Activated CD4-positive, alpha-beta T cell treated with anti-CD3 and anti-CD28 coated beads, Interleukin-2, amount 10 ng/mL, durations not matched to agents 24 days and 14 days (primary cell): ENCODE data around the gene ERBIN. TPM values are rescaled to one million over a fixed set of nuclear protein-coding genes. Genes with fewer than 3 reads are reported as not detected.

Experiments used
- DNase-seq: peaks from one replicate; pipeline ENCODE4 v3.0.0; 2022
- H3K27ac Mint-ChIP-seq: one replicate; pipeline ENCODE4 v1.8.0; 2022; ENCODE audit warnings: mild to moderate bottlenecking, mixed read lengths
- H3K27me3 Mint-ChIP-seq: one replicate; pipeline ENCODE4 v1.8.0; 2022; ENCODE audit warnings: mixed read lengths
- H3K36me3 Mint-ChIP-seq: one replicate; pipeline ENCODE4 v1.8.0; 2022; ENCODE audit warnings: low read depth, mild to moderate bottlenecking, mixed read lengths
- H3K4me1 Mint-ChIP-seq: one replicate; pipeline ENCODE4 v1.8.0; 2021; ENCODE audit warnings: mixed read lengths
- H3K4me3 Mint-ChIP-seq: one replicate; pipeline ENCODE4 v1.8.0; 2022; ENCODE audit warnings: mild to moderate bottlenecking, moderate library complexity, mixed read lengths
- H3K9me3 Mint-ChIP-seq: one replicate; pipeline ENCODE4 v1.8.0; 2021; ENCODE audit warnings: mixed read lengths
- intact Hi-C: fragments of 100-400 bp; cut with micrococcal nuclease; formaldehyde crosslinking; loops from one replicate; pipeline ENCODE4 v1.15.1; 2023
- total RNA-seq: library from RNA; stranded (reverse); gene quantifications from 2 replicates; pipeline ENCODE4 v1.2.3, GENCODE V29; 2022

ERBIN gene
- total RNA-seq, 1 donor from 2014 or later: 28.6 TPM

GRCh38 chr5:65926893-65927292 is 518 bp downstream of the ERBIN start:
- Mint-ChIP-seq H3K4me1 (peaks cover 30% of the 10 kb centered on the region), H3K36me3 (peaks cover 5% of the 10 kb centered on the region), H3K4me3 (peak overlapping the region; percentile 96), H3K9me3 (no peaks in the 10 kb centered on the region), H3K27me3 (peaks cover 17% of the 10 kb centered on the region), H3K27ac (peak overlapping the region; percentile 92)
- intact Hi-C loops: loop anchor here (1.0 to 10.0 kb wide), 10 partner anchors 35 to 1240 kb away; partner anchors contain the start of genes SHLD3, TRAPPC13 and TRIM23
- DNase-seq: peak; percentile 72

- intact Hi-C loops: loop anchor here (2.0 to 10.0 kb wide), 9 partner anchors 35 to 1240 kb away; partner anchors contain the start of genes SHLD3, TRAPPC13 and TRIM23
- Mint-ChIP-seq H3K9me3 (no peaks in the 10 kb centered on the region), H3K4me1 (peaks cover 32% of the 10 kb centered on the region), H3K36me3 (peaks cover 6% of the 10 kb centered on the region), H3K4me3 (peak overlapping the region; percentile 96), H3K27ac (peak overlapping the region; percentile 92), H3K27me3 (peaks cover 16% of the 10 kb centered on the region)
- DNase-seq: peak; percentile 77
Measured at GRCh38 chr5:65927503-65928321, 1.3 kb downstream of the ERBIN start.

- Mint-ChIP-seq H3K9me3 (no peaks in the 10 kb centered on the region), H3K36me3 (peaks cover 9% of the 10 kb centered on the region), H3K27ac (peak overlapping the region; percentile 92), H3K4me1 (peaks cover 37% of the 10 kb centered on the region), H3K4me3 (peak overlapping the region; percentile 96), H3K27me3 (peaks cover 10% of the 10 kb centered on the region)
- intact Hi-C loops: loop anchor here (5.0 to 10.0 kb wide), 7 partner anchors 34 to 1239 kb away; no protein-coding TSS in a partner anchor
- DNase-seq: no peak
Measured at GRCh38 chr5:65928322-65928752, 2.0 kb downstream of the ERBIN start.

- peaks cover 39% of the 10 kb centered on the region for H3K4me1 Mint-ChIP-seq
- intact Hi-C loops: loop anchor here (5.0 to 10.0 kb wide), 7 partner anchors 33 to 1238 kb away; no protein-coding TSS in a partner anchor
Measured at GRCh38 chr5:65928860-65929259, 2.5 kb downstream of the ERBIN start.

GRCh38 chr5:65932676-65933075 is 6.3 kb downstream of the ERBIN start:
- peaks cover 18% of the 10 kb centered on the region for H3K36me3 Mint-ChIP-seq
- peaks cover 42% of the 10 kb centered on the region for H3K4me1 Mint-ChIP-seq
- H3K4me3 Mint-ChIP-seq: no peak overlapping the region
- intact Hi-C loops: no loop called here
- no peaks in the 10 kb centered on the region for H3K9me3 Mint-ChIP-seq
- no peaks in the 10 kb centered on the region for H3K27me3 Mint-ChIP-seq
- no peak for DNase-seq
- no peak overlapping the region for H3K27ac Mint-ChIP-seq

More at GRCh38 chr5:65928860-65929259, 2.5 kb downstream of the ERBIN start:
- Mint-ChIP-seq H3K36me3 (peaks cover 9% of the 10 kb centered on the region), H3K27ac (no peak overlapping the region), H3K27me3 (peaks cover 6% of the 10 kb centered on the region), H3K9me3 (no peaks in the 10 kb centered on the region), H3K4me3 (peak overlapping the region; percentile 96)
- no peak for DNase-seq

- intact Hi-C loops: no loop called here
- Mint-ChIP-seq H3K27ac (no peak overlapping the region), H3K27me3 (no peaks in the 10 kb centered on the region), H3K36me3 (peaks cover 21% of the 10 kb centered on the region), H3K4me3 (no peak overlapping the region), H3K4me1 (peaks cover 38% of the 10 kb centered on the region), H3K9me3 (no peaks in the 10 kb centered on the region)
- no peak for DNase-seq
Measured at GRCh38 chr5:65933295-65933694, 6.9 kb downstream of the ERBIN start.

- peaks cover 27% of the 10 kb centered on the region for H3K36me3 Mint-ChIP-seq
- no peaks in the 10 kb centered on the region for H3K9me3 Mint-ChIP-seq
- intact Hi-C loops: no loop called here
- H3K4me1 Mint-ChIP-seq: peaks cover 19% of the 10 kb centered on the region
- no peak overlapping the region for H3K27ac Mint-ChIP-seq
- DNase-seq: no peak
- no peaks in the 10 kb centered on the region for H3K27me3 Mint-ChIP-seq
- H3K4me3 Mint-ChIP-seq: no peak overlapping the region
Measured at GRCh38 chr5:65938256-65938655, 11.9 kb downstream of the ERBIN start.

- intact Hi-C loops: no loop called here
- Mint-ChIP-seq H3K4me3 (no peak overlapping the region), H3K27me3 (no peaks in the 10 kb centered on the region), H3K36me3 (peaks cover 26% of the 10 kb centered on the region), H3K9me3 (no peaks in the 10 kb centered on the region), H3K27ac (no peak overlapping the region), H3K4me1 (peaks cover 4% of the 10 kb centered on the region)
- no peak for DNase-seq
Measured at GRCh38 chr5:65943771-65944170, 17.4 kb downstream of the ERBIN start.

GRCh38 chr5:65946198-65946745 is 19.9 kb downstream of the ERBIN start:
- Mint-ChIP-seq H3K27me3 (no peaks in the 10 kb centered on the region), H3K4me1 (peaks cover 4% of the 10 kb centered on the region), H3K27ac (no peak overlapping the region), H3K9me3 (no peaks in the 10 kb centered on the region), H3K4me3 (no peak overlapping the region), H3K36me3 (peaks cover 17% of the 10 kb centered on the region)
- intact Hi-C loops: no loop called here
- no peak for DNase-seq

- DNase-seq: no peak
- Mint-ChIP-seq H3K27ac (no peak overlapping the region), H3K36me3 (peaks cover 18% of the 10 kb centered on the region), H3K4me3 (no peak overlapping the region), H3K9me3 (no peaks in the 10 kb centered on the region), H3K27me3 (no peaks in the 10 kb centered on the region), H3K4me1 (peaks cover 2% of the 10 kb centered on the region)
- intact Hi-C loops: no loop called here
Measured at GRCh38 chr5:65948115-65948747, 21.9 kb downstream of the ERBIN start.

- H3K4me1 Mint-ChIP-seq: peaks cover 4% of the 10 kb centered on the region
- no peaks in the 10 kb centered on the region for H3K9me3 Mint-ChIP-seq
- no peak for DNase-seq
- H3K4me3 Mint-ChIP-seq: no peak overlapping the region
- H3K27me3 Mint-ChIP-seq: no peaks in the 10 kb centered on the region
- H3K36me3 Mint-ChIP-seq: peaks cover 11% of the 10 kb centered on the region
- no peak overlapping the region for H3K27ac Mint-ChIP-seq
- intact Hi-C loops: no loop called here
Measured at GRCh38 chr5:65951330-65951729, 25.0 kb downstream of the ERBIN start.

- no peak for DNase-seq
- Mint-ChIP-seq H3K4me1 (peaks cover 4% of the 10 kb centered on the region), H3K36me3 (peaks cover 11% of the 10 kb centered on the region), H3K27me3 (no peaks in the 10 kb centered on the region), H3K9me3 (no peaks in the 10 kb centered on the region), H3K4me3 (no peak overlapping the region), H3K27ac (no peak overlapping the region)
- intact Hi-C loops: no loop called here
Measured at GRCh38 chr5:65952259-65952658, 25.9 kb downstream of the ERBIN start.

- H3K36me3 Mint-ChIP-seq: peaks cover 19% of the 10 kb centered on the region
- H3K4me1 Mint-ChIP-seq: peaks cover 4% of the 10 kb centered on the region
- no peaks in the 10 kb centered on the region for H3K27me3 Mint-ChIP-seq
- no peaks in the 10 kb centered on the region for H3K9me3 Mint-ChIP-seq
- no peak overlapping the region for H3K27ac Mint-ChIP-seq
- H3K4me3 Mint-ChIP-seq: no peak overlapping the region
- no peak for DNase-seq
- intact Hi-C loops: no loop called here
Measured at GRCh38 chr5:65954200-65954599, 27.8 kb downstream of the ERBIN start.

GRCh38 chr5:65955746-65956145 is 29.4 kb downstream of the ERBIN start:
- intact Hi-C loops: no loop called here
- Mint-ChIP-seq H3K27me3 (no peaks in the 10 kb centered on the region), H3K4me1 (peaks cover 4% of the 10 kb centered on the region), H3K4me3 (no peak overlapping the region), H3K9me3 (no peaks in the 10 kb centered on the region), H3K27ac (no peak overlapping the region), H3K36me3 (peaks cover 21% of the 10 kb centered on the region)
- no peak for DNase-seq
